ENCODE data around the gene MAD1L1. TPM values are rescaled to one million over a fixed set of nuclear protein-coding genes. Genes with fewer than 3 reads are reported as not detected.

Gene MAD1L1
- total and polyA plus RNA-seq, 2 of the 13 experiments (the other 11 are each of a cell fraction or from before 2014, with no cell fraction given): 17.4 to 64.7 TPM

DNA sequence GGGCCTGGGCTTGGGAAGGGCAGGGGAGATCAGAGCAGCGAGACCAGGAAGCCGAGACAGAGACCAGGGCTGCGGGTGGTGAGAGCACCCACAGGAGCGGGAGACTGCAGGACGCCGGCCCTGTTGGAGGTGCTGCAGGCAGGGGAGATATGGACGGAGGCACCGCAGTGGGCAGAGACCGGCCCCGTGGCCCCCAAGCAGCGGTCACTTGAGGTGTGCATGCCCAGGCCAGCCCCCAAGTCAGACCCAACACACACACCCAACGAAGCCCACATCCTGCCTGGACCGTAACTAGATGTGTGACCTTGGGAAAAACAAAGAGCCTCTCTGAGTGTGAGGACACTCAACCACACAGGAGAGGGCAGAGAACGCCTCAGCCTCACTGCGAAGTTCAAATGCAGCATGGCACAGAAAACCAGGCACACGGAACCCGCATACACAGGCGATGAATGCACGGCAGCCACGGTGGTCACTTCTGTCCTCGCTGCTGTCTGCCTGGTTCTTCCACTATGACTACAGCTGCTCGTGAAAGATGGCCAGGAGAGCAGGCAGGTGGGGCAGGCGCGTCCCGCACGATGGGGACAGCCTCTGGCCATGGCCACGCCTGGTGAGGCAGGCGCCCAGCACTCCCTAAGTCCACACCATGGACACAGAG, 214.7 kb downstream of the MAD1L1 start (continued):
- TF ChIP-seq, protein P1, sequence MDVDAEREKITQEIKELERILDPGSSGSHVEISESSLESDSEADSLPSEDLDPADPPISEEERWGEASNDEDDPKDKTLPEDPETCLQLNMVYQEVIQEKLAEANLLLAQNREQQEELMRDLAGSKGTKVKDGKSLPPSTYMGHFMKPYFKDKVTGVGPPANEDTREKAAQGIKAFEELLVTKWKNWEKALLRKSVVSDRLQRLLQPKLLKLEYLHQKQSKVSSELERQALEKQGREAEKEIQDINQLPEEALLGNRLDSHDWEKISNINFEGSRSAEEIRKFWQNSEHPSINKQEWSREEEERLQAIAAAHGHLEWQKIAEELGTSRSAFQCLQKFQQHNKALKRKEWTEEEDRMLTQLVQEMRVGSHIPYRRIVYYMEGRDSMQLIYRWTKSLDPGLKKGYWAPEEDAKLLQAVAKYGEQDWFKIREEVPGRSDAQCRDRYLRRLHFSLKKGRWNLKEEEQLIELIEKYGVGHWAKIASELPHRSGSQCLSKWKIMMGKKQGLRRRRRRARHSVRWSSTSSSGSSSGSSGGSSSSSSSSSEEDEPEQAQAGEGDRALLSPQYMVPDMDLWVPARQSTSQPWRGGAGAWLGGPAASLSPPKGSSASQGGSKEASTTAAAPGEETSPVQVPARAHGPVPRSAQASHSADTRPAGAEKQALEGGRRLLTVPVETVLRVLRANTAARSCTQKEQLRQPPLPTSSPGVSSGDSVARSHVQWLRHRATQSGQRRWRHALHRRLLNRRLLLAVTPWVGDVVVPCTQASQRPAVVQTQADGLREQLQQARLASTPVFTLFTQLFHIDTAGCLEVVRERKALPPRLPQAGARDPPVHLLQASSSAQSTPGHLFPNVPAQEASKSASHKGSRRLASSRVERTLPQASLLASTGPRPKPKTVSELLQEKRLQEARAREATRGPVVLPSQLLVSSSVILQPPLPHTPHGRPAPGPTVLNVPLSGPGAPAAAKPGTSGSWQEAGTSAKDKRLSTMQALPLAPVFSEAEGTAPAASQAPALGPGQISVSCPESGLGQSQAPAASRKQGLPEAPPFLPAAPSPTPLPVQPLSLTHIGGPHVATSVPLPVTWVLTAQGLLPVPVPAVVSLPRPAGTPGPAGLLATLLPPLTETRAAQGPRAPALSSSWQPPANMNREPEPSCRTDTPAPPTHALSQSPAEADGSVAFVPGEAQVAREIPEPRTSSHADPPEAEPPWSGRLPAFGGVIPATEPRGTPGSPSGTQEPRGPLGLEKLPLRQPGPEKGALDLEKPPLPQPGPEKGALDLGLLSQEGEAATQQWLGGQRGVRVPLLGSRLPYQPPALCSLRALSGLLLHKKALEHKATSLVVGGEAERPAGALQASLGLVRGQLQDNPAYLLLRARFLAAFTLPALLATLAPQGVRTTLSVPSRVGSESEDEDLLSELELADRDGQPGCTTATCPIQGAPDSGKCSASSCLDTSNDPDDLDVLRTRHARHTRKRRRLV (CRISPR knock-in tag; IDR thresholded peaks at IDR 0.05): 0 out of 2 replicates have a peak, but pooled peaks have one; percentile 38
- TF ChIP-seq, protein P2, sequence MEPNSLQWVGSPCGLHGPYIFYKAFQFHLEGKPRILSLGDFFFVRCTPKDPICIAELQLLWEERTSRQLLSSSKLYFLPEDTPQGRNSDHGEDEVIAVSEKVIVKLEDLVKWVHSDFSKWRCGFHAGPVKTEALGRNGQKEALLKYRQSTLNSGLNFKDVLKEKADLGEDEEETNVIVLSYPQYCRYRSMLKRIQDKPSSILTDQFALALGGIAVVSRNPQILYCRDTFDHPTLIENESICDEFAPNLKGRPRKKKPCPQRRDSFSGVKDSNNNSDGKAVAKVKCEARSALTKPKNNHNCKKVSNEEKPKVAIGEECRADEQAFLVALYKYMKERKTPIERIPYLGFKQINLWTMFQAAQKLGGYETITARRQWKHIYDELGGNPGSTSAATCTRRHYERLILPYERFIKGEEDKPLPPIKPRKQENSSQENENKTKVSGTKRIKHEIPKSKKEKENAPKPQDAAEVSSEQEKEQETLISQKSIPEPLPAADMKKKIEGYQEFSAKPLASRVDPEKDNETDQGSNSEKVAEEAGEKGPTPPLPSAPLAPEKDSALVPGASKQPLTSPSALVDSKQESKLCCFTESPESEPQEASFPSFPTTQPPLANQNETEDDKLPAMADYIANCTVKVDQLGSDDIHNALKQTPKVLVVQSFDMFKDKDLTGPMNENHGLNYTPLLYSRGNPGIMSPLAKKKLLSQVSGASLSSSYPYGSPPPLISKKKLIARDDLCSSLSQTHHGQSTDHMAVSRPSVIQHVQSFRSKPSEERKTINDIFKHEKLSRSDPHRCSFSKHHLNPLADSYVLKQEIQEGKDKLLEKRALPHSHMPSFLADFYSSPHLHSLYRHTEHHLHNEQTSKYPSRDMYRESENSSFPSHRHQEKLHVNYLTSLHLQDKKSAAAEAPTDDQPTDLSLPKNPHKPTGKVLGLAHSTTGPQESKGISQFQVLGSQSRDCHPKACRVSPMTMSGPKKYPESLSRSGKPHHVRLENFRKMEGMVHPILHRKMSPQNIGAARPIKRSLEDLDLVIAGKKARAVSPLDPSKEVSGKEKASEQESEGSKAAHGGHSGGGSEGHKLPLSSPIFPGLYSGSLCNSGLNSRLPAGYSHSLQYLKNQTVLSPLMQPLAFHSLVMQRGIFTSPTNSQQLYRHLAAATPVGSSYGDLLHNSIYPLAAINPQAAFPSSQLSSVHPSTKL (CRISPR knock-in tag; IDR thresholded peaks at IDR 0.05): peak; percentile 52; the same call in 1 of the 2 replicates
- TF ChIP-seq ZNF224 (CRISPR knock-in tag; IDR thresholded peaks at IDR 0.05) (no peak), ZNF251 (CRISPR knock-in tag; IDR thresholded peaks at IDR 0.05) (no peak), ZNF20 (CRISPR knock-in tag; IDR thresholded peaks at IDR 0.05) (no peak), SIX4 (CRISPR knock-in tag; IDR thresholded peaks at IDR 0.05) (no peak), NR2F6 (IDR thresholded peaks at IDR 0.05) (no peak), NR2F6 (CRISPR knock-in tag; IDR thresholded peaks at IDR 0.05) (peak; percentile 30; the same call in 1 of the 2 replicates), TOE1 (CRISPR knock-in tag; IDR thresholded peaks at IDR 0.05) (no peak), ZNF674 (CRISPR knock-in tag; IDR thresholded peaks at IDR 0.05; ENCODE audit: low read depth) (no peak), XRCC5 (optimal IDR thresholded peaks at IDR 0.05; ENCODE audit: low read length) (peak; percentile 27), MXD4 (CRISPR knock-in tag; IDR thresholded peaks at IDR 0.05) (no peak), SP140L (CRISPR knock-in tag; IDR thresholded peaks at IDR 0.05; ENCODE audit: borderline replicate concordance) (no peak), GATAD2A (CRISPR knock-in tag; IDR thresholded peaks at IDR 0.05) (0 out of 2 replicates have a peak, but pooled peaks have one; percentile 59), KLF12 (CRISPR knock-in tag; IDR thresholded peaks at IDR 0.05; ENCODE audit: borderline replicate concordance) (no peak), NR3C1 (CRISPR knock-in tag; IDR thresholded peaks at IDR 0.05) (no peak), ZNF230 (CRISPR knock-in tag; IDR thresholded peaks at IDR 0.05) (no peak), SRSF1 (optimal IDR thresholded peaks at IDR 0.05; ENCODE audit: low read depth, low read length) (no peak)
- TF ChIP-seq, protein P3, sequence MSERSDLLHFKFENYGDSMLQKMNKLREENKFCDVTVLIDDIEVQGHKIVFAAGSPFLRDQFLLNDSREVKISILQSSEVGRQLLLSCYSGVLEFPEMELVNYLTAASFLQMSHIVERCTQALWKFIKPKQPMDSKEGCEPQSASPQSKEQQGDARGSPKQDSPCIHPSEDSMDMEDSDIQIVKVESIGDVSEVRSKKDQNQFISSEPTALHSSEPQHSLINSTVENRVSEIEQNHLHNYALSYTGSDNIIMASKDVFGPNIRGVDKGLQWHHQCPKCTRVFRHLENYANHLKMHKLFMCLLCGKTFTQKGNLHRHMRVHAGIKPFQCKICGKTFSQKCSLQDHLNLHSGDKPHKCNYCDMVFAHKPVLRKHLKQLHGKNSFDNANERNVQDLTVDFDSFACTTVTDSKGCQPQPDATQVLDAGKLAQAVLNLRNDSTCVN (CRISPR knock-in tag; IDR thresholded peaks at IDR 0.05; ENCODE audit: borderline replicate concordance): no peak
- TF ChIP-seq, protein P4, sequence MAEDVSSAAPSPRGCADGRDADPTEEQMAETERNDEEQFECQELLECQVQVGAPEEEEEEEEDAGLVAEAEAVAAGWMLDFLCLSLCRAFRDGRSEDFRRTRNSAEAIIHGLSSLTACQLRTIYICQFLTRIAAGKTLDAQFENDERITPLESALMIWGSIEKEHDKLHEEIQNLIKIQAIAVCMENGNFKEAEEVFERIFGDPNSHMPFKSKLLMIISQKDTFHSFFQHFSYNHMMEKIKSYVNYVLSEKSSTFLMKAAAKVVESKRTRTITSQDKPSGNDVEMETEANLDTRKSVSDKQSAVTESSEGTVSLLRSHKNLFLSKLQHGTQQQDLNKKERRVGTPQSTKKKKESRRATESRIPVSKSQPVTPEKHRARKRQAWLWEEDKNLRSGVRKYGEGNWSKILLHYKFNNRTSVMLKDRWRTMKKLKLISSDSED (CRISPR knock-in tag; IDR thresholded peaks at IDR 0.05): no peak

Data from HepG2 (cell line).